Raji (cell line): ENCODE measurements around the gene AOAH.

Experiments used
- POLR2A ChIP-seq: IDR thresholded peaks from 2 replicates; pipeline ENCODE4 v1.6.1; 2011; ENCODE audit warnings: low read depth, low read length, control low read depth; ENCODE audit not compliant: insufficient read depth

The AOAH gene

GRCh38 chr7:36598054-36598674 is 126.1 kb downstream of the AOAH start:
- TF ChIP-seq POLR2A: no peak

- no peak for TF ChIP-seq POLR2A
These were observed 127.1 kb downstream of the AOAH start for GRCh38 chr7:36597090-36597773.

GRCh38 chr7:36594445-36594844 is 129.8 kb downstream of the AOAH start:
- no peak for TF ChIP-seq POLR2A

GRCh38 chr7:36591636-36592035 is 132.7 kb downstream of the AOAH start:
- TF ChIP-seq POLR2A: no peak

GRCh38 chr7:36589391-36589790 is 134.9 kb downstream of the AOAH start:
- TF ChIP-seq POLR2A: no peak

- no peak for TF ChIP-seq POLR2A
These were observed 141.0 kb downstream of the AOAH start for GRCh38 chr7:36583318-36583717.

- no peak for TF ChIP-seq POLR2A
These were observed 148.5 kb downstream of the AOAH start for GRCh38 chr7:36575832-36576231.

- no peak for TF ChIP-seq POLR2A
These were observed 151.2 kb downstream of the AOAH start for GRCh38 chr7:36573066-36573465.

- no peak for TF ChIP-seq POLR2A
These were observed 153.1 kb downstream of the AOAH start for GRCh38 chr7:36571190-36571560.

- TF ChIP-seq POLR2A: no peak
These were observed 153.6 kb downstream of the AOAH start for GRCh38 chr7:36570528-36571189.

- no peak for TF ChIP-seq POLR2A
These were observed 155.8 kb downstream of the AOAH start for GRCh38 chr7:36568452-36568849.

- TF ChIP-seq POLR2A: no peak
These were observed 156.4 kb downstream of the AOAH start for GRCh38 chr7:36567699-36568451.

- TF ChIP-seq POLR2A: no peak
These were observed 158.4 kb downstream of the AOAH start for GRCh38 chr7:36565792-36566356.

GRCh38 chr7:36564489-36564888 is 159.8 kb downstream of the AOAH start:
- TF ChIP-seq POLR2A: no peak

GRCh38 chr7:36563706-36564327 is 160.5 kb downstream of the AOAH start:
- TF ChIP-seq POLR2A: no peak
